HG02763 (cell line): ENCODE measurements around the gene NHLRC2.

Source experiments
- ATAC-seq: cut with Tn5 transposase; IDR thresholded peaks from one replicate; pipeline ENCODE4 v1.9.1; 2021; ENCODE audit warnings: mild to moderate bottlenecking, moderate library complexity; ENCODE audit not compliant: unreplicated experiment

Gene NHLRC2

DNA sequence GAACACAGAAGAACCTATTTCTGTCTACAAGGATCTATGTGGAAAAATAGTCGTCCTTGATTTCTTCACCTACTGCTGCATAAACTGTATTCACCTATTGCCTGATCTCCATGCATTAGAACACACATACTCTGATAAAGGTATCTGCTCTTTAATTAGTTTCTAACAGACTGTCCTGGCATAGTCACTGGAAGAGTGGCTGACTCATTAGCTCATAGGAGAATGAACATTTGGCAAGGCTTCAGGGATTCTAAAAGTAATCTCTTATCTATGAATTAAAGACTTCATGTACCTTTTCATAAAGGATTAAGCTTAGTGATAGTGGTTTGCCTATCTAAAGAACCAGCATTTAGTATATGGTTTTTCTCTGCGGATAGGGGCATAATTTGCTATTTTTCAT lies 4.1 kb downstream of the NHLRC2 start:
- no peak for ATAC-seq

DNA sequence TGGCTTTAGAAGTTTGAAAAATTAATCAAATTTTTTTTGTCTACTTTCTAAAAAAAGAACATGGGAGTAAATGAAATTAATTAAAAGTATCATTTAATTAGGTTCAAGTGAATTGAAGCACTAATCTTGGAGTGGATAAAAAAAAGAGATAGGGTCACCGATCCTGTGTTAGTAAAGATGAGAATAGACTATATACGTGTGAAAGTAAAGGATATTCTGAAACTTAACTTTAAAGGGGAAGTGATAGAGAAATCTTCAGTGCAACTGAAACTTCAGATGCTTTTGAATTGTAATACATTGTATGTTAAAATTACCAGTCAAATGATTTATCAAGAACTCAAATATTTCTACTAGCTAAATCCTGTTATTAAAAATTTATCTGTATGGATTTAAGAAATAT lies 4.8 kb downstream of the NHLRC2 start:
- peak; percentile 37 for ATAC-seq

DNA sequence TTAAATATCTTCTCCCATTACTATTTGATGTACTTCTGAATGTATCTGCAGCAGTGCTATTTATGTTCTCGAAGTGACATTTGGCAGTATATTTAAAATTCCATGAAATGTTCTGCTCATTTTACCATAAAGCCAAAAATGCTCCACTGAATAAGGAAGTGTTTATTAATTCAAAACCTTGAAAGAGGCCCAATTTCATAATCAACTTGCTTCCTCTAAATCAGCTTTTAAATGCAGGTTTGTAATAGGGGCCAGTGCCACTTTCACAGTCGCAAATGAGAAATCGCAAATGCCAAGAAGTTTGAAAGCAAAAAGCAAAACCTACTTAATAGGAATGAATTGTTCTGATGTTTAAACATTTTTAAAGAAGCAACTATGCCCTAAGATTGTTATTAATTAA lies 11.4 kb downstream of the NHLRC2 start:
- no peak for ATAC-seq

DNA sequence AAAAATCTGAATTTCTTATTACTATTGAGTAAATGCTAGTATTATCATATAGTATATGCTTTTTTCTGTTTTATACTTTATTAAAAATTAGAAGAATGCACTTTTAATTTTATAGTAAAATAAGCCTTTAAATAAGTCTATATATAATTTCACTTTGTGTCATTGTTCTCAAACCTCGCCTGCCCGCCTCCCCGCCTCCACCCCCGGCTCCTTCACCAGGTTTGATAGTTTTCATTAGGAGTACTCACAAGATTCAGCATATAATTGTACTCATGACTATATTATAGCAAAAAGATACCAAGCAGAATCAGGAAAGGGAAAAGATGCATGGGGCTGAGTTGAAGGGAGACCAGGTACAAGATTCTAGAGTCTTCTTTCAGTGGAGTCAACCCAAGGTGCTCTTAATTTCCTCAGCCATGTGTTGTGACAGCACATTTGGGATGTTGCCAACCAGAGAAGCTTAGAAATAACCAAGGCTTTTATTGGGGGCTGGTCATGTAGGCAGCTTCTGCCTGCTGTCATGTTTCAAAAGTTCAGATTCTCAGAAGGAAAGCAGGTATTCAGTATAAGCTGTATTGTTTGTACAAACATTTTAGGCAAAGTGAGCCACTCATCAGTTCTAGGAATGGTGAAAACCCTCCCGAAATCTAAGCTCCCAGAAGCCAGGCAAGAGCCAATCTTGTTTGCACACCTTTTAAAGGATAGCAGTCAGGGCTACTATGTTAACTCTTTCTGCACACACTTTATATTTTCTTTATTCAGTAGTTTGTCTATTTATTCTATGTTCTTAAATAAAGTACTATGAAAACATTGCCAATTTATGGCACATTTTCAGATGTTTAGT lies 12.3 kb downstream of the NHLRC2 start:
- no peak for ATAC-seq

DNA sequence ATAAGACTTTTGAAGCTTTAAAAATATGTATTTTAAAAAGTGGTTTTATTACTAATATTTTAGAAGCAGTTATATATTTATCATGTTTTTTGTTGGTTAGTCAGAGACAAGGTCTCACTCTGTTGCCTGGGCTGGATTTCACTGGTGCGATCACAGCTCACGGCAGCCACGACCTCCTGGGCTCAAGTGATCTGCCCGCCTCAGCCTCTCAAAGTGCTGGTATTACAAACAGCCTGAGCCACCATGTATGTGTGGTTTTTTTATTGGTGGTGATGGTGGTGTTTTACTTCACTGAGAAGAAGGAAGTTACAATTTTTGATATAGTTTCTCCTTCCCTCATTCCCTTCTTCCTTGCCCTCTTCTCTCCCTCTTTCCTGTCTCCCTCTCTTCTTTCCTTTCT lies 13.4 kb downstream of the NHLRC2 start:
- ATAC-seq, result no peak

DNA sequence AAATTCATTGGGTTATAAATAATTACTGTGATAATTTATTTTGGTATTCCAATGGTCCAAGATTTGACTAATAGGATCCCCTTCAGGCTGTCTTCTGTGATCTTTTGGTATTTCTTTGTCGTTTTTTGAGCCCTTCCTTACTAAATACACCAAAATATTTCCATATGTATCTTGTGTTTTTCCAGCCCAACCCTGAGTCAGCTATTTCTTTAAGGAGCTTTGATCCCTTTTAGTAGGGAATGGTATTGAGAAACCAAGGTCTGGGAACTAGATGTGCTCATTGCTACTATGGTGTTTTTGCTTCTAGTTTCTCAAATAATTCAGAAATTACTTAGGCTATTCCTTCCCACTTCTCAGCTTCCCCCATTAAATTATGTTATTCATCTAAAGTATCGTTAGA lies 15.3 kb downstream of the NHLRC2 start:
- ATAC-seq, result no peak

DNA sequence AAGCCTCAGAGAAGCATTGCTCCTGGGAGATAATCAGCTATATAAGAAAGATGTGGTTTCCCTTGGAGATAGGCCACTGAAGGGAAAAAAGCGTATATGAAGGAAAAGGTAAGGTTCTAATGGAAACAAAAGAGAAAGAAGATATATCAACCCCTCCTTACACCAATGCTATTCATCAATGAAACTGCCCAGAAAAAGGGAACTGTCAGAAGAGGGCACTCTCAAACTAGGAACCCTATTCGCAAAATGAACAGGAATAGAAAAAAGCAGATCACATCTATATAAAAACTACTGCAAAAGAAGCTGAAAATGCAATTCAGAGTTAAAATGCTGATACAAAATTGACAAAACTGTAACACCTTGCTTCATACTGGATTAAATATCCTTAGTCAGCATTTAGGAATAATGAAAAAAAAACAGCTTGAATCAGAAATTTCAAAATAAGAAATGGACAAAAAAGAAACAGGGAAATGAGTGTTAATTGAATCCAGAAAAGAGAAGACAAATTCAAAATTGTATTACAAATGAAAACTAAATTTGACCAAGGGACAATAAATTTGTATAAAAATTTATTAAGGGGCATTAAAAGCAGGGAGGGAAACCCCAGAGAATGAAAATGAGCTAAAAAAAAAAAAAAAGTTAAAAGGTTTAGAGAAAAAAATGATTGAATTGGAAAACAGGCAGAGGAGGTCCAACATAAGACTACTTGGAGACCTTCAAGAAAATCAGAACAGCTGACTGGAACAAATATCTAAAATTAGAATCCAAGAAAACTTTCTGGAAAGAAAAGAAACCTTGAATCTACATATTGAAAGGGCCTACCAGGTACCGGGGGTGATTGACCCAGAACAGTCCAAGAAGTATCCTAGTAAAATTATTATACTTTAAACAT lies 17.9 kb downstream of the NHLRC2 start:
- no peak for ATAC-seq

DNA sequence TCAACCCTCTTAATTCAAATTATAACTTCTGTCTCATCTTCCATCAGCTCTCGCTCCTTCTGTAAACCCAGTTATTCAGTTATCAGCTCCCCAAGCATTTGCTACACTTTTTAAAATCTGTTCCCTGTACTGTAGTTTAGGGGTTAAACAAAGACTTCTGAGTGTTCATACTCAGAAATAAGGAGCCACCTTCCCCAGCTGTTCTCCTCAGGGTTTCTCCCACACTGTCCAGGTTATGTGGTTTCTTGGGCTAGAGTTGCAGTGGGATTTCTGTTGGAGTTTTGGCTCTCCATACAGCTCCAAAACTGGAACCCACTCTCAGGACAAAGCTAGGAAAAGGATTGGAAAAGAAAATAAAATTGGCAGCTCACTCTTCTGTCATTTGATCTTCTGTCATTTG lies 20.8 kb downstream of the NHLRC2 start:
- no peak for ATAC-seq

DNA sequence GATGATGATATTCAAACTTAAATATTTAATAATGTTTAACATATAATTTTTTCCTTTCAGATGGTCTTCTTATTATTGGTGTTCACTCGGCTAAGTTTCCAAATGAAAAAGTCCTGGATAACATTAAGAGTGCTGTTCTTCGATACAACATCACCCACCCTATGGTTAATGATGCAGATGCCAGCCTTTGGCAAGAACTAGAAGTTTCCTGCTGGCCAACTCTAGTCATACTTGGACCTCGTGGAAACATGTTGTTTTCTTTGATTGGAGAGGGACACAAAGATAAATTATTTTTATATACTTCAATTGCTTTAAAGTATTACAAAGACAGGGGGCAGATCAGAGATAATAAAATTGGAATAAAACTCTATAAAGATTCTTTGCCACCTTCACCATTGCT lies 22.0 kb downstream of the NHLRC2 start:
- ATAC-seq, result no peak

DNA sequence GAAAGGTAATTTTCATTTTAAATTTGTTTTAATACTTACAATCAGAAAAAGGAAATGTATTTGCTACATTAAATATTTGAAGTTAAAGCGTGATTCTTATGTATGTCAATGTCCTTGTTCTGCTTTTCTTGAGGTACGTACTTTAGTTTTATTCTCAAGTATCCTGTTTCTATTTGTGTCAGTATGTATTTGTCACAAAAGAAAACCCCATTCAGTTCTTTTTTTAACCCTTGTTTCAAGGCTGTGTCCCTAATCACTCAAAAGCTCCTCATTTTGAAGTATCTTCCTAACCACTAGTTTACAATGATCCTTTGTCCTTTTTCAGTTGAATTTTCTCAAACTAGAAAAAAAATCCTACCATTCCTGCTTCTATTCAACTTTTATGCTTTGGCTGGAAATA lies 25.2 kb downstream of the NHLRC2 start:
- ATAC-seq, result peak; percentile 71

DNA sequence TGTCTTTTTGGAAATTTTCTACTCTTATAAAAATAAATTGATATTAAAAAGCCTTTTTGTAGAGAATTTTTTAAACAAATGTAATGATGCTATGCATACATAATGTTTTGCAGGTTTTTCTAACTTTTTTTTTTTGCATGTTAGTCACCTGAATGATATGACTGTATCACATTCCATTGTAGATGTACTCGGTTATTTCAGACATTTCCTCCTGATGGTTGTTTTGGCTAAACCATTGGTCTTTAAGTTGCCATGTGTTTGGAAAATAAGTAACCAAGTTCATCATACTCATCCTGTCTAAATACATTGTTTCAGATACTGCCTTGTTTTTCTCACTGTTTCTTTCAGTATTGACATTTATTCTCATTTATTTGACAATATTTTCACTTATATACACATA lies 25.8 kb downstream of the NHLRC2 start:
- ATAC-seq, result no peak

DNA sequence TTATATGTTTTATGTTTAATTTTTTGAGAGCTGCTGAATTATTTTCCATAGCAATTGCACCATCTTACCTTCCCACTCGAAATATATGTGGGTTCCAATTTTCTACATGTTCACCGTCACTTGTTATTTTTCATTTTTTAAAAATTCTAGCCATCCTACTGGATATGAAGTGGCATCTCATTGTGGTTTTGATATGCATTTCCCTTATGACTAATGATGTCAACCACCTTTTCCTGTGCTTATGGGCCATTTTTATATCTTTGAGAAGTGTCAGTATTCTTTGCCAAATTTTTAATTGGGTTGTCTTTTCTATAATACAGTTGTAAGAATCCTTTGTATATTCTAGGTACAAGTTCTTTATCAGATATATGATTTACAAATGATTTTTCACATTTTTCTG lies 27.8 kb downstream of the NHLRC2 start:
- ATAC-seq, result no peak

DNA sequence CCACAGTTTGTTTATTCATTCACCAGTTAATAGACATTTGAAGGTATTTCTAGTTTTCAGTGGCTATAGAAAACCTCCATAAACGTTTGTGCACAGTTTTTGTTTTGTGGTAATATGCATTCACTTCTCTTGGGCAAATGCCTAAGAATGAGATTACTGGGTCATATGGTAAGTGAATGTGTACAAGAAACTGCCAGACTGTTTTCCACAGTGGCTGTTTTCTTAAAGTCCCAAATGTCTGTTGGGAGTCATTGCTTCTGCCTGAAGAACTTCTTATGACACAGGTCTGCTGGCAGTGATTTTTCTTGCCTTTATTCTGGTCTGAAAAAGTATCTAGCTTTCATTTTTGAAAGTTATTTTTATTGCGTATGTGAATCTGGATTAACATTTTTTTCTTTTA lies 35.5 kb downstream of the NHLRC2 start:
- no peak for ATAC-seq

DNA sequence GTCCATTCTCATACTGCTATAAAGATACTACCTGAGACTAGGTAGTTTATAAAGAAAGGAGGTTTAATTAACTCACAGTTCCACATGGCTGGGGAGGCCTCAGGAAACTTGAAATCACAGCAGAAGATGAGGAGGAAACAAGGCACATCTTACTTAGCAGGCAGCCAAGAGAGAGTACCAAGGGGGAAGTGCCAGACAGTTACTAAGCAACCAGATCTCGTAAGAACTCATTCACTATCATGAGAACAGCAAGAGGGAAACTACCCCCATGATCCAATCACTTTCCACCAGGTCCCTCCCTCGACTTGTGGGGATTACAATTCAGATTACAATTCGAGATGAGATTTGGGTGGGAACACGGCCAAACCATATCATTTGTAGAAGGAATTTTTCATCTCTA lies 36.3 kb downstream of the NHLRC2 start:
- no peak for ATAC-seq

DNA sequence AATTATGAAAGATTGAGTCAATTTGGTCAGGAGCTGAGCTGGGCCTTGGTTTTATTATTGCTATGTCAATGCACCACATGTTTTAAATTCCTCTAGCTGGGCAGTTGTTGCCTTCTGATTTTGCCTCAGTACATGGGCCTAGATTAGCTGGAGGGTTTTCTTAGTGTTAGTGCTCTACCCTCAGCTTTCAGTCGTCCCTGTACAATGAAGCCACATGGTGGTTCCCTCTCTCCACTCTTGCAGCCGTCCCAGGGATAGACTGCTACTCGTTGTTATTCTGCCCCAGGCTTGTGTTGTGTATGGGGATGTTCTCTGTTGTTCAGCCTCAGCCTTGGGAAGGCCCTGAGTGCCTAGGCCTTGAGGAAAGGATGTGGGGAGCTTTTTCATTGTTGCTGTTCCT lies 37.0 kb downstream of the NHLRC2 start:
- no peak for ATAC-seq

DNA sequence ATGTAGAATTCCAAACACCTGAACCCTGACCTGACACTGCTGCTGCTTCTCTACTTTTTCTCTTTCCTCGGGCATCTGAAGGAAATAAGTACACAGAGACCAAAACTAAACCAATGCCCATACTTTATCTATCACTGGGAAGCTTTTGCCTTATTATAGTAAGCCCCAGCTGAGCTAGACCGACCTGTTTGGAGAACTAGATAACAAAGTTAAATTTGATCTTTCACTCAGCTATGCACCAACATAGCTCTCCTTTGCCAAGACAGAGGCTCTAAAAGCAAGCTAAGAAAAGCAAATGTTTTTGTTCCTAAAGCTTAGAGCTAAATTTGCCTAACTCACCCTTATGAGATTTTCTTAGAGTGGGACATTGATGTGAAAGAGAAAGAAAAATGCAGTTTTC lies 39.1 kb downstream of the NHLRC2 start:
- no peak for ATAC-seq

DNA sequence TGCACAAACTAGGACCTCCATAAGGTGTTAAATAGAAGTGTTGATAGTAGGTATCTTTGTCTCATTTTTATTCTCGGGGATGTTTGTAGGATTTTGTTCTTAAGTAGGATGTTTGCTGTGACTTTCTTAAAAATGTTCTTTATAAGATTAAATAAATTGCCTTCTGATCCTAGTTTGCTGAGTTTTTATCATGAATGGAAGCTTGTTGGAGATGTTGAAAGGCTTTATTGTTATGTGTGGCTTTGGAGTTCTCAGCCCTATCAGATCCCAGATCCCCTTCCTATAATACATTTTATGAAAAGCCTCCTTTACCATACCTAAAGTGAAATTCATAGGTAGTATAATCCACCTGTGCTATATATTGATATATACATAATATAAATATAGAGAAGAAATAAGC lies 40.1 kb downstream of the NHLRC2 start:
- no peak for ATAC-seq

DNA sequence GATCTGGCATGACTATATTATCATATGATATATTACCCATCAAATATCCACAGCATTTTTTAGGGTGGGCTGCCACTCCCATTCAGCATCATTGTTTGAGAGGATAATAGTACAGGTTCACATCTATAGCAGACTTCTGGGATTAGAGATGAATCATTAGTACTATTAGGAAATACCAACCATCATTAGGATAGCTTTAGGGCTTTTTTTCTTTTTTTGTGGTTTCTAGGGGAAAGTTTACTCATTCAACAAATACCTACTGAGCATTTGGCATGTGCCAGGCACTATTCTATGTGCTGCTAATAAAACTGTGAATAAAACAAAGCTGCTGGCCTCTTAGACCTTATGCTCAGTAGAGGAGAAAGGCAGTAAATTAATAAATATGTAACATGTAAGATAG lies 40.6 kb downstream of the NHLRC2 start:
- no peak for ATAC-seq

DNA sequence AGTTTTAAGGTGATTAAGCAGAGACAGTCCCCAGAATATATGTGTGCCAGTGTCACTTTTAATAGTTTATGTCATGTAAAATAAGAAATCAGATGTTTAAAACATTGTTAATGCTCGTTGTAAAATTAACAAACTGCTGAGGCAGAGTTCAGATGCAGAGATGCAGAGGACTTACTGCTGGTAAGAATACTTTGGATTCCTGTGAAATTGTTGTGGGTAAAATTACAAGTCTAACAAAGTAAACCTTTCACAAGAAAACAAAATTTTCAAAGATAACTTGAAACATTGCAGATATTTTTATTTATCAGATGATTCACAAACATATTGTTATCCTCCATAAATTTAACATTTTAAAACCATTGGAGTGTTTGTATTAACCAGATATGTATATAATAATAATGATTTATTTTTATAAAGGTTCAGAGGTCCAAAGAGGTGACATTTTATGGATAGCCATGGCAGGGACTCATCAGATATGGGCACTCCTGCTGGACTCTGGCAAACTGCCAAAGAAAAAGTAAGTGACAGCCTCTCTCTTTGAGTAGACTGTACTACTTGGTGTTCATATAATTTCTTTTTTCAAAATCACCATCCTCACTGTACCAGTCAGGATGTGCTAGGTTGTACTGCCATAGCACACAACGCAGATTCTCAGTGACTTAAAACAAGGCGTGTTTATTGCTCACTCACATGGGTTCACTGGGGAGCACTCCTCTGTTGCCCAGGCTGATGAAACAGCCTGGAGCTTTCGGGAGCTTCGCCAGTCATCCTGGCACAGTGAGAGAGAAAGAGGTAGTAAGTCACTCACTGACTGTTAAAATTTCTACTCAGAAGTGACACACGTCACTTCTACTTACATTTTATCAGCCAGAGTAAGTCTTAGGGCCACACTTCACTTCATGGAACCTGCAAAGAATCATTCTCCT lies 43.5 kb downstream of the NHLRC2 start:
- ATAC-seq, result no peak

DNA sequence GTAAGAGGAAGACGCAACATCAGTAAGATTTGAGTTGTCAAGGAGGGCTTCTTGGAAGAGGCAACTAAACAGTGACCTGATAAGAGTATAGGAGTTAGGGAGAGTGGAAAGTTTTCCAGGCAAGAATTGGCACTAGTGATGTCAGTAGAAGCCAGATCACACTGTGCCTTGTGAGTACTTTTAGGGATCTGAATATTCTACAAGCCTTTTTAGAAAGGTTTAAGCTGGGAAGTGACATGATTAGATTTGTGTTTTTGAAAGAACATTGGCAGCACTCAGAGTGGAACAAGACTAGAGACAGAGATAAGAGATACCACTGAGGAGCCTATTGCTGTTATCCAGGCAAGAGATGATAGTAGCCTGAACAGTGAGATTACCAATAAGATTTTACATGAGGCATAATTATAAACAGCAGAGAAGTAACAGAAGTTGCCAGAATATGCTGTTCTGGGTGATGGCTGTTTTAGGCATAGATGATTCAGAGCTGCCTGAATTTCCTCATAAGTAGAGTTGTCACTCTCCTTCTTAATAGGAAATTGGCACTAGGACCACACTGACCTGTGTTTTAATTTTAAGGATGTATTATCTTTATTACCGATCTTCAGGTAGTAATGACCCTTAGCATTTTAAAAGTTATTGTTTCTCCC lies 45.6 kb downstream of the NHLRC2 start:
- ATAC-seq, result no peak

DNA sequence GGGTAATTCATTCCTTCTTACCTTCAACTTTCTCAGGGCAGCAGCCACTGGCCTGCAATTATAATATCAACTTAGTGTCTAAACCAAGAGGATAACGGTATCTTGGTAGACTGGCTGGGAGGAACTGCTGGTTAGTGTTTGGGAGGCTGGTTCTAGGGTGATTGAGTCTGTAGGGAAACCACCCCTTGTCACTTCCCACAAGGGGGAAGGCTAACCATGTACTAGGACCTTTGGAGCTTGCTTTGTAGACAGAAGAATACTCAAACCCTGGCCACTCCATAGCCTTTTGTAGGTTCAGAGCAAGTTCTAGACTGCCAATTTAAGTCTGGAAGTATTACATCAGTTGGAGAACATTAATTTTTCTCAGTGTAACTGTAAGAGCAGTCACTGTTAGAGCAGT lies 51.3 kb downstream of the NHLRC2 start:
- no peak for ATAC-seq
